ENCODE data around the gene KRTAP4-2. TPM values are rescaled to one million over a fixed set of nuclear protein-coding genes. Genes with fewer than 3 reads are reported as not detected.
"Not testable (repeated sequence)": the region's sequence is repeated elsewhere in the genome, so short reads cannot be mapped to it uniquely, and the experiment has no call there.

KRTAP4-2 gene
- total RNA-seq, 1 donor from 2014 or later = not detected

- peaks cover 8% of the 10 kb centered on the region for H3K27me3 Mint-ChIP-seq (ENCODE audit: unreplicated experiment)
- H3K9me3 Mint-ChIP-seq (ENCODE audit: unreplicated experiment) = peaks cover 8% of the 10 kb centered on the region
- no peak within 1 kb of the TSS for H3K4me3 Mint-ChIP-seq (ENCODE audit: unreplicated experiment)
- peak within 1 kb of the TSS; percentile 23 for H3K27ac Mint-ChIP-seq (ENCODE audit: unreplicated experiment)
- no peak for DNase-seq
- TF ChIP-seq, protein P1, sequence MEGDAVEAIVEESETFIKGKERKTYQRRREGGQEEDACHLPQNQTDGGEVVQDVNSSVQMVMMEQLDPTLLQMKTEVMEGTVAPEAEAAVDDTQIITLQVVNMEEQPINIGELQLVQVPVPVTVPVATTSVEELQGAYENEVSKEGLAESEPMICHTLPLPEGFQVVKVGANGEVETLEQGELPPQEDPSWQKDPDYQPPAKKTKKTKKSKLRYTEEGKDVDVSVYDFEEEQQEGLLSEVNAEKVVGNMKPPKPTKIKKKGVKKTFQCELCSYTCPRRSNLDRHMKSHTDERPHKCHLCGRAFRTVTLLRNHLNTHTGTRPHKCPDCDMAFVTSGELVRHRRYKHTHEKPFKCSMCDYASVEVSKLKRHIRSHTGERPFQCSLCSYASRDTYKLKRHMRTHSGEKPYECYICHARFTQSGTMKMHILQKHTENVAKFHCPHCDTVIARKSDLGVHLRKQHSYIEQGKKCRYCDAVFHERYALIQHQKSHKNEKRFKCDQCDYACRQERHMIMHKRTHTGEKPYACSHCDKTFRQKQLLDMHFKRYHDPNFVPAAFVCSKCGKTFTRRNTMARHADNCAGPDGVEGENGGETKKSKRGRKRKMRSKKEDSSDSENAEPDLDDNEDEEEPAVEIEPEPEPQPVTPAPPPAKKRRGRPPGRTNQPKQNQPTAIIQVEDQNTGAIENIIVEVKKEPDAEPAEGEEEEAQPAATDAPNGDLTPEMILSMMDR (IDR thresholded peaks at IDR 0.05; ENCODE audit: partially characterized antibody, unreplicated experiment) = no peak
- peaks cover 4% of the 10 kb centered on the region for H3K36me3 Mint-ChIP-seq (ENCODE audit: unreplicated experiment)
- H3K4me1 Mint-ChIP-seq (ENCODE audit: low read depth, unreplicated experiment) = no peaks in the 10 kb centered on the region
Measured at GRCh38 chr17:41149652-41149985, 28.4 kb downstream of the KRTAP4-2 start, which contains the start of gene KRTAP4-5. Gene KRTAP4-5, minus strand, starts transcription at chr17:41149825. Its CDS starts 58 bp downstream, at chr17:41149767.

- not testable (repeated sequence) for H3K4me1 Mint-ChIP-seq (ENCODE audit: low read depth, unreplicated experiment); H3K9me3 Mint-ChIP-seq (ENCODE audit: unreplicated experiment); H3K27me3 Mint-ChIP-seq (ENCODE audit: unreplicated experiment); H3K36me3 Mint-ChIP-seq (ENCODE audit: unreplicated experiment); H3K4me3 Mint-ChIP-seq (ENCODE audit: unreplicated experiment)
- peak overlapping the region; percentile 23 for H3K27ac Mint-ChIP-seq (ENCODE audit: unreplicated experiment)
- DNase-seq = peak; percentile 22
Measured at GRCh38 chr17:41148971-41149651, 28.9 kb downstream of the KRTAP4-2 start.

- peaks cover 12% of the 10 kb centered on the region for H3K36me3 Mint-ChIP-seq (ENCODE audit: unreplicated experiment)
- TF ChIP-seq, protein P1 (IDR thresholded peaks at IDR 0.05; ENCODE audit: partially characterized antibody, unreplicated experiment) = no peak
- no peak overlapping the region for H3K4me3 Mint-ChIP-seq (ENCODE audit: unreplicated experiment)
- H3K9me3 Mint-ChIP-seq (ENCODE audit: unreplicated experiment) = peaks cover 12% of the 10 kb centered on the region
- no peaks in the 10 kb centered on the region for H3K4me1 Mint-ChIP-seq (ENCODE audit: low read depth, unreplicated experiment)
- no peak for DNase-seq
- no peak overlapping the region for H3K27ac Mint-ChIP-seq (ENCODE audit: unreplicated experiment)
- peaks cover 8% of the 10 kb centered on the region for H3K27me3 Mint-ChIP-seq (ENCODE audit: unreplicated experiment)
Measured at GRCh38 chr17:41147531-41148204, 30.4 kb downstream of the KRTAP4-2 start.

DNA sequence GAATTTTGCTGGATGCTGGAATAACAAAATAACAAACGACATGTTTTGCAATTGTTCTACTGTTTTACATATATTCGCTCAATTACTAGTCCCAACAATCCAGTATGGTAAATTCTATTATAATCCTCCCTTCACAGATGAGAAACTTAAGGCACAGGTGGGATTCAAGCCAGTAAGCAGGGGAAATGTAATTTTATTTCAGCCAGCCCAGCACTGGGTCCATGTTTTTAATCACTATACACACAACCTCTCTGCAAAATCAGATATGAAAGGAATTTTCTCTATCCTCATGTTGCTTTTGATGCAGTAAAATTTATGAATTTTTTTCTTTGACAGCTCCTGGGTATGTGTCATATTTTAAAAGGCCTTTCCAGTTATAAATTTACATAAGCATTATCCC lies 32.8 kb downstream of the KRTAP4-2 start:
- peaks cover 8% of the 10 kb centered on the region for H3K27me3 Mint-ChIP-seq (ENCODE audit: unreplicated experiment)
- H3K27ac Mint-ChIP-seq (ENCODE audit: unreplicated experiment) = no peak overlapping the region
- peaks cover 21% of the 10 kb centered on the region for H3K36me3 Mint-ChIP-seq (ENCODE audit: unreplicated experiment)
- peaks cover 12% of the 10 kb centered on the region for H3K9me3 Mint-ChIP-seq (ENCODE audit: unreplicated experiment)
- no peaks in the 10 kb centered on the region for H3K4me1 Mint-ChIP-seq (ENCODE audit: low read depth, unreplicated experiment)
- H3K4me3 Mint-ChIP-seq (ENCODE audit: unreplicated experiment) = no peak overlapping the region
- DNase-seq = no peak
- TF ChIP-seq, protein P1 (IDR thresholded peaks at IDR 0.05; ENCODE audit: partially characterized antibody, unreplicated experiment) = no peak

DNA sequence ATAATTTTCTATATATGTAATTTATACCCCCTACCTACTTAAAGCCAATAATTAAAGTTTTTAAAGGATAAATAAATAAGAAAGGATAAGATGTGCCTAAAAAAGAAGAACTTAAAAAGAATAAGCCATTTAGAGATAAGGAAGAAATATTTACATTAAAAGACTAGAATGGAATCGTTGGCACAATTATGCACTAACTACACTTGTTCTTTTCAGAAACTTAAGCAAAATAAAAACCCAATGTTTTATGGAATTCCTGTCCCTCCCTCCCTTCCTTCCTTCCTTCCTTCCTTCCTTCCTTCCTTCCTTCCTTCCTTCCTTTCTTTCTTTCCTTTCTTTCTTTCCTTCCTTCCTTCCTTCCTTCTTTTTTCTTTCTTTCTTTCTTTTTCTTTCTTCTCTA lies 33.2 kb downstream of the KRTAP4-2 start:
- TF ChIP-seq, protein P1 (IDR thresholded peaks at IDR 0.05; ENCODE audit: partially characterized antibody, unreplicated experiment) = no peak
- peaks cover 8% of the 10 kb centered on the region for H3K27me3 Mint-ChIP-seq (ENCODE audit: unreplicated experiment)
- H3K9me3 Mint-ChIP-seq (ENCODE audit: unreplicated experiment) = peaks cover 12% of the 10 kb centered on the region
- H3K27ac Mint-ChIP-seq (ENCODE audit: unreplicated experiment) = no peak overlapping the region
- peaks cover 21% of the 10 kb centered on the region for H3K36me3 Mint-ChIP-seq (ENCODE audit: unreplicated experiment)
- no peak for DNase-seq
- H3K4me3 Mint-ChIP-seq (ENCODE audit: unreplicated experiment) = no peak overlapping the region
- H3K4me1 Mint-ChIP-seq (ENCODE audit: low read depth, unreplicated experiment) = no peaks in the 10 kb centered on the region

Data from glutamatergic neuron (in vitro differentiated cells).